Fibroblast of skin of left biceps (primary cell): ENCODE results near the gene NLRC4.
"Not testable (repeated sequence)": the region's sequence is repeated elsewhere in the genome, so short reads cannot be mapped to it uniquely, and the experiment has no call there.

Experiments used
- DNase-seq, 2 experiments: peaks; one replicate each; pipeline ENCODE4 v3.0.0-alpha.2; 2013; ENCODE audit warnings: low read depth in 2 of 2

Gene NLRC4

GRCh38 chr2:32264422-32265105 lies at the start of gene NLRC4:
NLRC4 (minus strand) TSS chr2:32264886; CDS start chr2:32256775, 8,111 bp downstream.
- DNase-seq: no peak

- DNase-seq: no peak
Observed at GRCh38 chr2:32310577-32310976, 45.9 kb upstream of the NLRC4 start.

GRCh38 chr2:32293966-32294562 lies 29.4 kb upstream of the NLRC4 start:
- not testable (repeated sequence) for DNase-seq

GRCh38 chr2:32293493-32293892 lies 28.8 kb upstream of the NLRC4 start:
- not testable (repeated sequence) for DNase-seq

GRCh38 chr2:32291746-32292145 lies 27.1 kb upstream of the NLRC4 start:
- no peak for DNase-seq

- DNase-seq: no peak
Observed at GRCh38 chr2:32290000-32290339, 25.3 kb upstream of the NLRC4 start.

- peak; percentile 10 to 29 for DNase-seq
Observed at GRCh38 chr2:32289165-32289999, 24.7 kb upstream of the NLRC4 start.

GRCh38 chr2:32284321-32284720 lies 19.6 kb upstream of the NLRC4 start:
- no peak for DNase-seq

GRCh38 chr2:32278478-32278853 lies 13.8 kb upstream of the NLRC4 start:
- DNase-seq: no peak

- peak; percentile 83 for DNase-seq
Observed at GRCh38 chr2:32277674-32278477, 13.2 kb upstream of the NLRC4 start, which contains the start of gene YIPF4. YIPF4 (plus strand) TSS chr2:32277904; CDS start chr2:32278156, 252 bp downstream.

GRCh38 chr2:32277363-32277673 lies 12.6 kb upstream of the NLRC4 start:
- no peak for DNase-seq

GRCh38 chr2:32275790-32276189 lies 11.1 kb upstream of the NLRC4 start:
- not testable (repeated sequence) for DNase-seq

GRCh38 chr2:32274289-32274688 lies 9.6 kb upstream of the NLRC4 start:
- no peak for DNase-seq

GRCh38 chr2:32272279-32272678 lies 7.6 kb upstream of the NLRC4 start:
- no peak for DNase-seq

- DNase-seq: no peak
Observed at GRCh38 chr2:32271063-32271462, 6.4 kb upstream of the NLRC4 start.

- no peak for DNase-seq
Observed at GRCh38 chr2:32262105-32262504, 2.6 kb downstream of the NLRC4 start.

GRCh38 chr2:32260376-32260775 lies 4.3 kb downstream of the NLRC4 start:
- DNase-seq: no peak

GRCh38 chr2:32258242-32258641 lies 6.4 kb downstream of the NLRC4 start:
- no peak for DNase-seq

GRCh38 chr2:32250290-32250689 lies 14.4 kb downstream of the NLRC4 start:
- DNase-seq: no peak

GRCh38 chr2:32249731-32250236 lies 14.9 kb downstream of the NLRC4 start:
- DNase-seq: no peak

- DNase-seq: no peak
Observed at GRCh38 chr2:32248299-32248698, 16.4 kb downstream of the NLRC4 start.

GRCh38 chr2:32246911-32247310 lies 17.8 kb downstream of the NLRC4 start:
- no peak for DNase-seq
